HL-60 (cell line): ENCODE results near the gene AWAT2.

ENCODE experiments used
- DNase-seq, 2 experiments: peaks; one replicate each; pipeline ENCODE4 v3.0.0-alpha.2; 2010 to 2020; ENCODE audit warnings: low read depth in 1 of 2, low spot score in 1 of 2
- H3K27ac ChIP-seq: fragments of 250-450 bp; sonication (Bioruptor Pico); replicated peaks from 2 replicates; pipeline ENCODE4 v1.5.1; 2020; ENCODE audit warnings: mild to moderate bottlenecking, moderate library complexity
- H3K27me3 ChIP-seq: fragments of 250-450 bp; sonication (Bioruptor Pico); 2 replicates; pipeline ENCODE4 v1.5.1; 2021; ENCODE audit warnings: mild to moderate bottlenecking, moderate library complexity; ENCODE audit not compliant: insufficient read depth, poor library complexity, severe bottlenecking
- H3K4me3 ChIP-seq: replicated peaks from 2 replicates; pipeline ENCODE4 v1.5.1; 2011; ENCODE audit warnings: mild to moderate bottlenecking, control low read depth, low read length; ENCODE audit not compliant: insufficient read depth
- CTCF ChIP-seq: IDR thresholded peaks from one replicate; pipeline ENCODE4 v1.5.1; 2011; ENCODE audit warnings: low read length, control low read depth, inconsistent platforms; ENCODE audit not compliant: insufficient read depth
- GABPA ChIP-seq: IDR thresholded peaks from 2 replicates; pipeline ENCODE4 v1.6.1; 2012; ENCODE audit warnings: low read depth
- POLR2AphosphoS5 ChIP-seq: IDR thresholded peaks from 2 replicates; pipeline ENCODE4 v1.6.1; 2012; ENCODE audit warnings: low read depth
- REST ChIP-seq: IDR thresholded peaks from 2 replicates; pipeline ENCODE4 v1.6.1; 2012; ENCODE audit warnings: low read depth; ENCODE audit not compliant: insufficient replicate concordance
- SPI1 ChIP-seq: IDR thresholded peaks from 2 replicates; pipeline ENCODE4 v1.6.1; 2012; ENCODE audit warnings: low read depth, mild to moderate bottlenecking, borderline replicate concordance

AWAT2 gene

GRCh38 chrX:70054391-70054790 is 4.7 kb upstream of the AWAT2 start:
- Histone ChIP-seq H3K27me3 (no peaks in the 10 kb centered on the region), H3K4me3 (no peak overlapping the region), H3K27ac (no peak overlapping the region)
- no peak for TF ChIP-seq REST
- no peak for TF ChIP-seq GABPA
- TF ChIP-seq POLR2AphosphoS5, result no peak
- no peak for TF ChIP-seq SPI1
- TF ChIP-seq CTCF, result no peak
- no peak for DNase-seq

GRCh38 chrX:70052895-70053615 is 3.3 kb upstream of the AWAT2 start:
- DNase-seq, result no peak
- H3K27ac ChIP-seq, result no peak overlapping the region
- H3K4me3 ChIP-seq, result no peak overlapping the region
- TF ChIP-seq CTCF (no peak), POLR2AphosphoS5 (no peak), GABPA (no peak), REST (no peak), SPI1 (no peak)
- H3K27me3 ChIP-seq, result no peaks in the 10 kb centered on the region

- Histone ChIP-seq H3K4me3 (no peak overlapping the region), H3K27ac (no peak overlapping the region), H3K27me3 (no peaks in the 10 kb centered on the region)
- no peak for TF ChIP-seq REST
- TF ChIP-seq POLR2AphosphoS5, result no peak
- TF ChIP-seq GABPA, result no peak
- TF ChIP-seq SPI1, result no peak
- TF ChIP-seq CTCF, result no peak
- no peak for DNase-seq
Measured at GRCh38 chrX:70049406-70049805, 332 bp downstream of the AWAT2 start.
